ENCODE data around the gene CNPY1.

The CNPY1 gene

DNA sequence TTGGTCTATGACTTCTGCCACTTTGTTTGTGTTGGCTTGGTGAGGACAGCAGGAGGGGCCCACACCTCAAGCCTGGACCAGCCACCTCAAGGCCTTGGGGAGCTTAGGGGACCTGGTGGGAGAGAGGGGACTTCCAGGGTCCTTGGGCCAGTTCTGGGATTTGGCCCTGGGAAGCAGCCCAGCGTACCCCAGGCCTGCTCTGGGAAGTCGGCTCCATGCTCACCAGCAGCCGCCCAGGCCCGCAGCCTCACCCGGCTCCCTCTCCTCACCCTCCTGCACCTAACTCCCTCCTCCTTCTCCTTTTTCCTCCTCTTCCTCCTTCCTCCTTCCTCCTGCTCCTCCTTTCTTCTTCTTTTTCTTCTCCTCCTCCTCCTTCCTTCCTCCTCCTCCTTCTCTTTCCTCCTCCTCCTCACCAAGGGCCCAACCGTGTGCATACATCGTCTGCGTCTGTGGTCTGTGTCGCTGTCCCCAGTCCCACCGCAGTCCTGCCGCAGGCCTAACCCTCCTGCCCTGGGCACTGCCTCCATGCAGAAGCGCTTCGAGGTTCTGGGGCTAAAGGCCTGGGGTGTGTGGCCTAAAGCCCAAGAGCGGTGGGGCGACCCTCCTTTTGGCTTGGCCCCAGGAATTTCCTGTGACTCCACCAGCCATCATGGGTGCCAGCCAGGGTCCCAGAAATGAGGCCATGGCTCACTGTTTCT, 83.1 kb downstream of the CNPY1 start:
- no peak for DNase-seq

DNA sequence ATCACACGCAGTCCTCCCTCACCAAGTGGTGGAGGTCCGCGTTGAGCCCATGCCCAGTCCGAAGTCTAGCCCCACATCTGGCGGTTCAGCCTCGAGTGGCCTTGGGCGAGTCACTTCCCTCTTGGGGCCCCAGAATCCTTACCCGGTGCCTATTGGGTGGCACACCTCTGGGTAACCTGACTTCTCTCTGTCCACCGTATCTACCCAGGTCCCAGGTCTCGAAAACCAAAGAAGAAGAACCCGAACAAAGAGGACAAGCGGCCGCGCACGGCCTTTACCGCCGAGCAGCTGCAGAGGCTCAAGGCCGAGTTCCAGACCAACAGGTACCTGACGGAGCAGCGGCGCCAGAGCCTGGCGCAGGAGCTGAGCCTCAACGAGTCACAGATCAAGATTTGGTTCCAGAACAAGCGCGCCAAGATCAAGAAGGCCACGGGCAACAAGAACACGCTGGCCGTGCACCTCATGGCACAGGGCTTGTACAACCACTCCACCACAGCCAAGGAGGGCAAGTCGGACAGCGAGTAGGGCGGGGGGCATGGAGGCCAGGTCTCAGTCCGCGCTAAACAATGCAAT, 84.1 kb downstream of the CNPY1 start:
- no peak for DNase-seq

GRCh38 chr7:155461631-155462030, 84.7 kb downstream of the CNPY1 start:
- no peak for DNase-seq

DNA sequence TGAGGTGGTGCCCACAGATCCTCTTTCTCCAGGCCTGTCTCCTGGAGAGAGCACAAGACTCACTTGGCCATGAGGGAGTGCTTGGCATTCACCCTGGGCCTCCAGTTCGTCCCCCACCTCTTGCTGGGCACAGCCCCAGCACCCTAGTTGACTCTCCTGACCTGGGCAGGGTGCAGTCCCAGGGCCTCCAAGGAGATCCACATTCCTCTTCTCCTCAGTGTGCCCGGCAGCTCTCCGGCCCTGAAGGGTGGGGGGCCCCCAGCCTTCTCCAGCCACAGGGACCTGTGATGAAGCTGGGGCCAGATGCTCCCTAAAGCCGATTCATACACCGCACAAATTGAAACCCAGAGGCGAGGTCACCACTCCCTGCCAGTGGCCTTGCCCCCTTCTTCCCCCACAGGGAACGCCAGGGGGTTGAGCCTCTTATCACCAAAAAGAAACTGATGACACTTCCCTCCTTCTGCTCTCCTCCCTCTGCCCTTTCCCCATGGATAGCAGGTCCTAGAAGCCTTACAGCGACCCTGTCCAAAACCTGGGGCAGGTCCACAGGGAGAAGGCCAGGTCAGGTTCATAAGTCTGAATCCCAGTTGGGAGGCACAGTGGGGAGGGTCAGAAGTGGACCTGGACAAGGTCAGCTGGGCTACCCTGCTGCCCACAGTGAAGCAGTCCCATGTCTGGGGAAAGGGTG, 85.3 kb downstream of the CNPY1 start:
- no peak for DNase-seq

GRCh38 chr7:155459700-155460461, 86.5 kb downstream of the CNPY1 start:
- DNase-seq = no peak

DNA sequence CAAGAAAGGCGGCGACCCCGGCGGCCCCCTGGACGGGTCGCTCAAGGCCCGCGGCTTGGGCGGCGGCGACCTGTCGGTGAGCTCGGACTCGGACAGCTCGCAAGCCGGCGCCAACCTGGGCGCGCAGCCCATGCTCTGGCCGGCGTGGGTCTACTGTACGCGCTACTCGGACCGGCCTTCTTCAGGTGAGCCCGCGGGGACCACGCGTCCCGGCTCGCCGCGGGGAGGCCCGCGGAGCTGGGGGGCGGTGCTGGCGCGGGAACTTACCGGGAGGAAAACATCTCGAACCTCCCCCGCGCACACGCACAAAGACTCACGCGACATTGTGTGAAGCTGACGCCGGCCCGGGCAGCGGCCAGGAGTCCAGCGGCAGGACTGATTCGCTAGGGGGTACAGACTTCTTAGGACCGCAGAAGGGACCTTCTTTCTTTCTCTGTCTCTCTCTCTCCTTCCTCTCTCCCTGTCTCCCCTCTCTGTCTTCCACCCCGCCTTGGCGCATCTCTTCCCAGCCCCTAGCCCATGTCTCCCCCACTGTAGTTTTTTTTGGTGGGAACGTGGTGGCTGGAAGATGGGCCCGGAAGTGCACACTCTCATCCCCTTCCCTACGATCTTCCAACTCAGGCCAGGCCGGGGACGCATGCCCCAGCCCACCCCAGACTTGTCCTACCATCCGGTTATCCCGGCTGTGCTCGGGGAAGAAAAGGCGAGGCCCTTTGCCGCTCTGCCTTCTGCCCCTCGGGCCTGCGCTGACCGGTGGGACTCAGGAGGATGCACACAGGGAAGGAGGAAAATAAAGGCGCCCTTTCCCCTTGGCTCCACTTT, 87.3 kb downstream of the CNPY1 start:
- no peak for DNase-seq

DNA sequence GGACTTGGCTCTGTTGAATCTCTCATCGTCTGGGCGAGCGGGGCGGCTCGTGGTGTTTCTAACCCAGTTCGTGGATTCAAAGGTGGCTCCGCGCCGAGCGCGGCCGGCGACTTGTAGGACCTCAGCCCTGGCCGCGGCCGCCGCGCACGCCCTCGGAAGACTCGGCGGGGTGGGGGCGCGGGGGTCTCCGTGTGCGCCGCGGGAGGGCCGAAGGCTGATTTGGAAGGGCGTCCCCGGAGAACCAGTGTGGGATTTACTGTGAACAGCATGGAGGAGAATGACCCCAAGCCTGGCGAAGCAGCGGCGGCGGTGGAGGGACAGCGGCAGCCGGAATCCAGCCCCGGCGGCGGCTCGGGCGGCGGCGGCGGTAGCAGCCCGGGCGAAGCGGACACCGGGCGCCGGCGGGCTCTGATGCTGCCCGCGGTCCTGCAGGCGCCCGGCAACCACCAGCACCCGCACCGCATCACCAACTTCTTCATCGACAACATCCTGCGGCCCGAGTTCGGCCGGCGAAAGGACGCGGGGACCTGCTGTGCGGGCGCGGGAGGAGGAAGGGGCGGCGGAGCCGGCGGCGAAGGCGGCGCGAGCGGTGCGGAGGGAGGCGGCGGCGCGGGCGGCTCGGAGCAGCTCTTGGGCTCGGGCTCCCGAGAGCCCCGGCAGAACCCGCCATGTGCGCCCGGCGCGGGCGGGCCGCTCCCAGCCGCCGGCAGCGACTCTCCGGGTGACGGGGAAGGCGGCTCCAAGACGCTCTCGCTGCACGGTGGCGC, 88.1 kb downstream of the CNPY1 start, which contains the start of gene EN2:
EN2 (plus strand) TSS at position 19 of the 767 bp plus-strand sequence; CDS start at position 268, 249 bp downstream.
- no peak for DNase-seq

- DNase-seq = no peak
Measured at GRCh38 chr7:155457544-155458110, 88.7 kb downstream of the CNPY1 start.

GRCh38 chr7:155456738-155457543, 89.4 kb downstream of the CNPY1 start:
- no peak for DNase-seq

GRCh38 chr7:155455776-155456737, 90.3 kb downstream of the CNPY1 start:
- no peak for DNase-seq

- no peak for DNase-seq
Measured at GRCh38 chr7:155455132-155455693, 91.1 kb downstream of the CNPY1 start.

DNA sequence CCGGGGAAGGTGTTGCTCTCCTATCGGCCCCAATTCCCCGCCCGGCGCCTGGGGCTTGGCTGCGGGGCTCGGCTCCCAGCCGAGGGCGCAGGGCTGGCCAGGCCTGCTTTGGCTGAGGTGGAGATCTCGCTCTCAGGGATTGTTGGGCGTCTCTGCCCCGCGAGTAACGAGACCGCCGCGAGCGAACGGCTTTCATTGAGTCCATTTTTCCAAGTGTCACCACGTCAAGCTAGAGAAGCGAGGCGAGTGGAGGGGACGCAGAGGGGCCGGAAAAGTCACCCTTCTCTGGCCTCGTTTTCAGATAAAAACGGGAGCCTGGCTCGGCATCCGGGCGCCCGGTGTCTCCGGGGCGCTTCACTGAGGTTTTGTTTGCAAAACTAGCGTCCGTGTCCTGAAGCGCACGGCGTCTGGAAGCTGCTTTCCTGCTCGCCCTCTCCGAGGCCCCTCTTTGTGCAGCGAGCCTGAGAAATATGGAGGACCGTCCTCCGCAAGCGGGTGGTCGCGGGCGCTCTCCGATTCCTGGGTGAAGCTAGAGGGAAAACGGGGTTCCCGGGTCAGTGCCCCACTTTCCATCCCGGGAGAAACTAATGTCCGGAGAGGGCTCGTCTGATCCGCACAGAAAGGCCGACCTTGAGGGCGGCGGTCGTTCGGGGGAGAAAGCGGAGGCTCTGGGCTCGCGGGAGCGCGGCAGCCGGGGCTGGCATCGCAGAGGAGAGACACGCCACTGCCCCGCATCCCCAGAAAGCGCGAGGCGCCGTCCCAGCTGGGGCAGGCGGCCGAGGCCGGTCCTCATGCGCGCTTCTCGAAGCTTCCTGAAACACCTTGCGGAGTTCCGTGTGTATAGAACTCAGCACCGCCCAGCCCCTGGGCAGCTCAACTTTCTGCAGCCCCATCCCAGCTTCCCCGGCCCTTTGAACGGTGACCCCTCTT, 91.9 kb downstream of the CNPY1 start:
- no peak for DNase-seq

DNA sequence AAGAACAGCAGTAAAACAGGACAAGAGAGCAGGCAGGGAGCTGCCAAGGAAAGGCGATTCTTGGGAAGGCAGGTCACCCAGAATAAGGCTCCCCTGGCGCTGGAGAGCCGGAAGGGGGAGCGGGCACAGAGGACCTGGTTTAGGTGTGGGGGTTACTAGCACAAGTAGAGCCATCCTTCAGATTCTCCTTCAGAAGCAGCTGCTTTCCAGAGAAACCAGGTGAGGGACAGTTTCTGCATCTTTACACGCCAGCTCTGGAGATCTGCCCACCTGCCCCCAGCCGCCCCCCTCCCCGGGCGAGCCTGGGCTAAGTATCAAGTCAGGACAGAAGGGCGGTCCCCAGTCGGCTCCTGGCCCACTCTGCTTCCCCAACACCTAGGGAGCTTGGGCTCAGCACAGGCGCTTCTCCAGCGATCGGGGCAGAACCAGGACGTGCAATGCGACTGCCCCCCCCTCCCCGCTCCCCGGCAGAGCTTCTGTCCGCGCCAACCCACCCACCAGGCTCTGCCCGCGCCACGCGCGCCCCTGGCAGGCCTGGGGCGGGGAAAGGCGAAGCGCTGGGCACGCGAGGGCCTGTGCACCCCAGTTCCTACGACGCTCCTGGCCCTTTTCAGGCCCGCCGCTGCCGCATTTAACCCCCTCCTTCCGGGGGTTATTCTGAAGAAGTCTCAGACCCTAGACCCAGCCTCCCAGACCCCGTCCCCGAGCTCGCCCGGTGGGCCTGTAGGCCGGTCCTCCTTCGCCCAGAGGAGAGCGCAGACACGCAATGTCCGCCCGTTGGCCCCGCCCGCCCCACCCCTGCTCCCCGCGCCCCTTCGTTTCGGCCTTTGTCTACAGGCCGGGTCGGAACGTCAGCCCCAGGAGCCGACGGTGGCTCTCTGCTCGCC, 92.8 kb downstream of the CNPY1 start:
- no peak for DNase-seq

- no peak for DNase-seq
Measured at GRCh38 chr7:155452505-155453295, 93.7 kb downstream of the CNPY1 start.

DNA sequence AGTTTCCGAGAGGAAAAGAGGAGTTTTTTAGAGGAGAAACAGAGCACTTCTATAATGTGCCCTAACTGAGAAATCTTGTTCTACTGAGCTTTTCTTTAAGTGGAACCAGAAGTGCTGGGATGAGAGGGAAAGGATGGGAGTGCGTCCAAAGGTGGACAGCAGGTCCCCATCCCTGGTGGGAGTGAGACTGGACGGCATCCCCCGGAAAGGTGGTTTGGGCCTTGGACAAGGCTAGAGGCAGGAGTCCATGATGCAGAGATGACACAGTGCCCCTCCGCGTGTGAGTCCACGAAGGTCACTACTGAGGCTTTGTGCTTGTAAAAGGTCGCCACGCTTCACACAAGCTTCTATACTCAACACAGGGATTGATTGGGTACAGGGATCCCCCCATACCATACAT, 94.5 kb downstream of the CNPY1 start:
- DNase-seq = no peak

All from NCI-H187 treated with DMSO at 0.1 percent for 48 hours (cell line).